ENCODE results near the gene COL18A1.
"Not testable (repeated sequence)": the region's sequence is repeated elsewhere in the genome, so short reads cannot be mapped to it uniquely, and the experiment has no call there.

Gene COL18A1

DNA sequence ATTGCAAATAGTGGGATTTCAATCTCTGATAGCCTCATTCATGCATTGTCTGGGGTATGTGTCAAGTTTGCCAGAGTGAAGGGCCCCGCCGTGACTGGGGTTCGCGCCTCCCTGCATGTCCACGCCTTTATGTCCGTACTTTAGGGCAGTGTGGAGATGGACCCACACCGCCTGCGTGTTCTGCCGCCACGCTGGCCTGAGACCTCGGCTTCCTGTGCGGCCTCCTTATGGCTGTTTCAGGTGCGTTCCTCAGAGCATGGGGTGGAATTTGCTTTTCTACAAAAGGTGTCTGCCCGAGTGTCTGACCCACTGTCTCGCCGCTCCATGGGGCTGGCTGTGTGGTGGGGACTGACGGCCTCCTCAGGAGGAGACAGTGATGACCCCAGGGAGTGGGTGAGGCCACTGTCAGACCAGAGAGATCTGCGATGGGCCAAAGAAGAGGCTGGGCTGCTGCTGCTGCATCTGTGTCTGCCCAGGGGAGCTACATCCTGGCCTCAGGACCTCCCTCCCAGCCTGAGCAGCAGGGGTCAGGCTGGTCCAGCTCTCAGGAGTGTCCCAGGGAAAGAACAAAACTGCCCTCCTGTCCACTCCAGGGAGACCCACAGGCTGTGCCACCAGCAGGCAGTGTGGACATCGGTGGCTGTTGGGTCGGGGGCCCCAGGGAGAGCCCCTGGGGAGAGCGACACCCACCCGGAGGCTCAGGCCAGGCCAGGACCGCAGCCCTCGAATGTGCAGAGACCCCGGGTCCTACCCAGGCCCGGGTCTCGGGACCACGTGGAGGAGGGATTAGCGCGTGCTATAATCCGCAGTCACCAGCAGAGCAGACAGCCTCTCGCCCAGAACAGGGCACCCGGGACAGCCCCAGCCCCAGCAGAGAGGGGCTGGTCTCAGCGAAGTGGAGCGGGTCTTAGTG, 147.1 kb downstream of the COL18A1 start:
- DNase-seq, result no peak

DNA sequence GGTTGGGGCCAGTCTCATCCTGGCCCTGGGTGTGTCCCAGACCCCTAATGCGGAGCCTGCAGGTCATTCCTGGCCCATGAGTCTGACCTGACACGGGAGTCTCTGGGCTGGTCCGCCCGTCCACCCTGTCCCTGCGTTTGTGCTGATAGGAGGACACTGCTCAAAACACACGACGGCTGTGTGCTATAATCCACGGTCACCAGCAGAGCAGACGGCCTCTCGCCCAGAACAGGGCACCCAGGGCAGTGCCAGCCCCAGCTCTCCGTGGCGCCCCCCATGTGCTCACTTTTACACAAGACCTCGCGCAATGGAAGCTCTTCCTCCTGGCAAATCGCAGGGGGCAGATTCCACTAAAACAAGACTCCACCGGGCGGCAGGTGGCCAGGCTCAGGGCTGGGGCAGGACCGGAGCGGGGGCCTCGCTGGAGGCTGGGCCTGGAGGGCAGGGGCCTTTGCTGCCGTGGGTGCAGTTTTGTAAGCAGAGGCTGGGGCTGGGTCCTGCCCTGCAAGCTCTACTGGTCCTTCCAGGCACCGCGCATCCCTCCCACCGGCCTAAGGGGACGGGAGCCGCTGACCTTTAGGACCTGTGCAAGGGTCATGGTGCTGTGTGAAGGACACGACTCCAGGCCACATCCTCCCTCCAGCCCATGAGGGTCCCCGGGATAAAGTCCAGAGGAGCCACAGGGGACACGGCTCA, 147.9 kb downstream of the COL18A1 start:
- no peak for DNase-seq

DNA sequence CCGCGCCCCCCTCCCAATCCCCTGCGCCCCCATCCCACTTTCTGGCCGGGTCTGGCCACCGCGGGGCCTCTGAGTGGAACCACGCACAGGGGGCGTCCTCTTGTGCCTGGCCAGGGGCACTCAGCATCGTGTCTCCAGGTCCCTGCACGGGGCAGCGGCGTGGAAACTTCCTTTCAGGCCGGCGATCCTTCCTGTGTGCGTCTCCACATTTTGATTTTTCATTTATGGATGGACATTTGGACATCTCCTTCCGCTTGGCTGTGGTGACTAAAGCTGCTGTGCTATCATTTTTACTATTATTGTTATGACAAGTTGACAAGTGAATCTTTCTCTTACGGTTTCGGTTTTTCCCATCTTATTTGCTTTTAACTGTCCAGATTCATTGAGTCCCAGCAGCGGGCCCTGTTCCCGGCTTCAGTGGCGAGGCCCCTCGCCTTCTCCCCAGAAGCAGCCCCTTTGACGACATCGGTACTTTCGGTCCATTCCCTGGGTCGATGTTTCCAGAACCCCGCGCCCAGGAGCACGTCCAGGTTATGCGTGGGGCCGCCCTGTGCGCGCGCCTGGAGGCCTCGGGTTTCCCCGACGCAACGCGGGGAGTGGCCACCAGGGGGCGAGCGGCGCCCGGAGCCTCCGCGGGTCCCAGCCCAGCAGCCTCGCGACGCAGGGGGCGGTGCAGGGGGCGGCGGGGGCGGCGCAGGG, 149.7 kb downstream of the COL18A1 start:
- no peak for DNase-seq

DNA sequence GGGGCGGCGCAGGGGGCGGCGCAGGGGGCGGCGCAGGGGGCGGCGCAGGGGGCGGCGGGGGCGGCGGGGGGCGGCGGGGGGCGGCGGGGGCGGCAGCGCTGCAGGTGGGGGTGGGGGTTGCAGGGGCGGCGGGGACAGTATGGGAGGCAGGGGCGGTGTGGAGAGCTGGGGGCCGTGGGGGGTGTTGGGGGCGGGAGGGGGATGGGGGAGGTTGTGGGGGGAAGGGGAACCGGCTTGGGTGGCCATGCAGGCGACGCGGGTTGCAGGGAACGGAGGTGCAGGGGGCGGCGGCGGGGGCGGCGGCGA, 150.2 kb downstream of the COL18A1 start:
- no peak for DNase-seq

DNA sequence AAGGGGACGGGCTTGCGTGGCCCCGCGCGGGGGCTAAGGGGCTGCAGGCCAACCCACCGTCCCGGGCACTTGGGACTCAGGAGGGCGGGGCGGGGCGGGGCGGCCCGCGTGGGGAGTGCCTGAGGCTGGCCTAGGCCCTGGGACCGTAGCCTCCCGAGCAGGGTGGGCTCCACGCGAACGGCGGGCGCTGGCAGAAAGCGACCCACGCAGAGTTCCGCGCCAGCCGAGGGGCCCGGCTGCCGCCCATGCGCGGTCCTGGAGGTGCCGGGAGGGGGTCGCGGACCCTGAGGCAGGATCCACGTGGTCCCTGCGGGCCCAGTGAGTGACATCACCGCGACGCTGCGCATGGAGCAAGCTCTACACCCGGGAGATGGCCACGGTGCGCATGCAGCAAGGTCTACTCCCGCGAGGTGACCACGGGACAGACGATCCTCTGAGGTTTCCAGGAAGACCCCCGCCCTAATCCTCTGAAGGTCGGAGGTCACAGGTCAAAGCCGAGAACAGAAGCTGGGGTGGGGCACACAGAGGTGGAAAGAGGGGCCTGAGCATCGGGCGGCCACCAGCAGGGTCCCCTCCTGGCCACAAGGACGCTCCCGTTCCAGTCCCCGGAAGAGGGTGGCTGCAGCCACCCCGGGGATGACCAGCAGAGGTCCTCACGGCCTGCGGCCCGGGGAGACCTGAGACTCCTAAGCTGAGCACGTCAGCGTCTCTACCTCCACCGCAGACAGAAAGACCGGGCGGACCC, 150.8 kb downstream of the COL18A1 start:
- no peak for DNase-seq

DNA sequence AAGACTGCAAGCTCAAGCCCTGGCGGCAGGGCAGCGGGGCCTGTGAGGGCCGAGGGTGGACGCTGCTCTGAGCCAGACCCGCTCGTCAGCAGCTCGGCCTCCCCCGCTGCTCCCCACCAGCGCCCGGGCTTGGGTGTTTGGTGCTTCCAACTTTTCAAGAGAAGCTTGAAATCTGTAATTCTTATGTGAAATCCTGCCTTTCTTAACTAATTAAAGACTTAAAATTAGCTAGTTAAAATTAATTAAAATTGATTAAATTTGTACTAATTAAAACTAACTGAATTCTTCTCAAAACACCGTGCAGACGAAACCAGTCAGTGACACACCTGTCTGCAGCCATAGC, 151.3 kb downstream of the COL18A1 start:
- DNase-seq, result no peak

DNA sequence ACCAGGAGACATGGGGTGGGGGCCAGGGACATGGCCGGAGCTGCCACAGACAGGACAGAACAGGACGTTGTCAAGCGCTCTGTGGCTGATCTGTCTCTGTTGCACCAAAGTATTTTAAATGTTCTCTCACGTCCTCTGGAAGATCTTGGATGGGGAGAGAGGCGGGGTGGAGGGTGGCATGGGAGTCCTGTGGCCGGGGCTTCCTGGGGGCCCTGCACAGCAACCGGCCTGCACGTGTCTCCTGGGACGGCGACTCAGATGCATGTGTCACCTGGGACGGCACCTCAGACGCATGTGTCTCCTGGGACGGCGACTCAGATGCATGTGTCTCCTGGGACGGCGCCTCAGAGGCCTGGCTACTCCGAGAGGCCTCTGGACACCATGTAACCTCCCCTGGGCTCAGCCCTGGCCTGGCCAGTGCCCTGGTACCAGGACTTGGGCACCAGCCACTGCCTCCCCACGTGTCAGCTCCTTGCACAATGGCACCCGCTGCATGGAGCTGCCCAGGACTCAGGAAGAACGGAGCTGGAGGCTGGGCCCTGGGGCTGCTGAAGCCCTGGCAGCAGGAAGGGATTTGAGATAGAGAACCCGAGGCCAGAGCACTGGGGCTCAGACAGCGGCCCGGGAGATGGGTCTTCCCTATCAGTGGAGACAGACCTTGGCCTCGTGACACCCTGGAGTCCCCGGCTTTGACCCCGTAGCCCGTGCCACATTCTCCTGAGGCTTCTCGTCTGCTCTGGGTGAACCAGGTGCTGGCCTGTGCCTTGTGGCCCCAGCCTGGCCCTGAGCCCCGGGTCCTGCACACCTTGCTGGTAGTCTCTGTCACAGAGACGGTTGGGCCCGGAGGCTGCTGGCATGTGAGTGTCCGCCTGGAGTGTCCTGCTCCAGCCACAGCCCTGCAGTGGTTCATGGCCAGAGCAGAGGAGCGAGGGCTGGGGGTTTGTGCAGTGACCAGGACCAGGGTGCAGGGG, 152.0 kb downstream of the COL18A1 start:
- no peak for DNase-seq

DNA sequence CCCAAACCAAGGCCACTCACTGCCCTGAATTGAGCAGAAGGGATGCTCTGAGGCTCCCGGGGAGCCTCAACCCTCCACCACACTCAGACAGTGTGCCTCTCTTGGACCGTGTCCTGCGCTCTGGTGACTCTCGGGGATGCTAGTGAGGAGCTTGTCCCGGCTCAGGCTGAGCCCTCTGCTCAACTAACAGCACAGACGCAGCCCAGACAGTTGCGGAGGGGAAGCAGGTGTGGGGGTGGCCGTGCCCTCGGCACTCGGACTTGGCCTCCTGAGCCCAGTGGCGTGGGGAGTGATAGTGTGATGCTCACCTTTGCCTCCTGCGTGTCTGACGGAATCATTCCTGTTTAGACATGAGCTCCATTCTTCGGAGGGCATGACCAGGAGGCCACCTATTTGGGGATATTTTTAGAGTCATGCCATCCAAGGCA, 152.7 kb downstream of the COL18A1 start:
- DNase-seq, result no peak

DNA sequence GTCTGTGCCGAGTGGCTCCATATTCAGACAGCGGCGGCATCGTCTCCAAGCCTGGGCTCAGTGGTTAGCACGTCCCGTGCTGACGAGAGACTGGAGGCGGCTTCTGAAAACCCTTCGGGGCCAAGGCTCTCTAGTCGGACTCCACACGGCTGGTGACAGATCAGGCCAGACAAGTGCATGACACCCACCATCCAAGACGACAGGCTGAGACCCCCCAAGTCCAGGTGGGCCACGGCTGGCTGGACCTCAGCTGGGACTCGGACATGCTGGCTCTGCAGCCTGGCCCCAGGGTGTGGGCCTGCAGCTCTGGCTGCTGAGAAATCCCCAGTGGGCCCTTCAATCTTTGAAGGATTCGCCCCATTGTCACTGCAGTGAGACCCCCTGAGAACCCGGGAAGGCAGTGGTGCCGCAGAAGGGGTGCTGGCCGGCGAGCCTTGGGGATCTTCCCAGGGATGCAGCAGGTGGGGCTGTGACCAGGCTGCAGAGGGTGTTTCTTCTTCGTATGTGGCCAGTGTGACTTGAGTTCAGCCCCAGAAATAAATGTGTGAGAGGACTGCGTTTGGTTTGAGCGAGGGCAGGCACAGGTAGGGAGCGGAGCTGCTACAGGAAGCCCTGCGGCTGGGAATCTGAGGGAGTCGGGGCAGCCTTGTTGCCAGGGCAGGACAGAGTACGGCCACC, 153.2 kb downstream of the COL18A1 start:
- DNase-seq, result no peak

DNA sequence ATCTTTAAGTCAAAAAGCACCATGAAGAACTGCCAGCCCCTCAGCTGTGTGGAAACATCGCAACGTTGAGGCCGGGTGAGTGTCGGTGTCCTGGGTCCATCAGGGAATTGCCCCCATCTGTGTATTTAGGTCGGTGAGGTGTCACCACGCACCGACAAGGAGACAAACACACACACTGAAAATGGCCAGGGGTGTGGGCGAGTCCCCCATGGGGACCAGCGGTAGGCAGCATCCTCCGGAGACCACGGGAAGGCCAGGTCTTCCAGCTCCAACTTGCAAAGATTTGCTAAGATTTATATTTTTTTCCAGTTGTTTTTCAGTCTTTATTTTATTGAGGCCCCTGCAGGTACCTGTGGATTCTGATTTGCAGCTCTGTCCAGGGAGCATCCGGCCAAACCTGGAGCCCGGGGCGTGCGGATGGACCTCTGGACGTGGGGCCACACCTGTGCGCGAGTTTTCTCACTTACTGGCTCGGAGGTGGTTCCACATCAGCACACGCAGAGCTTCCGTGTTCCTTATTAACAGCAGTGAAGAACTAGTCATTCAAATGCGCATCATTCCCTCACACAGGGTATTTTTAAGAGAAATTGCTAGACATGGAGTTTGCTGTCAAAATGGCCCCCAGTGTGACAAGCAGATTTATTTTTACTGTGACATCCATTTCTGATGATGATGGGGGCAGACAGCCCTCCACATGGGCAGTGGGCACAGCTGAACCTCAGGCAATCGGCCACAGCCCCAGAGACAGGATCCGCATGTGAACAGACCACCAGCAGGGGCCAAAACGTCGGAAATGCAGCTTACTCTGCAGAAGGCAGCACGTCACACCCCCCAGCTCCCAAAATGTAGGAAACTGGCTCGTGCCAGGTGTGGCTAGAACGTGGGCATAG, 154.5 kb downstream of the COL18A1 start:
- no peak for DNase-seq

DNA sequence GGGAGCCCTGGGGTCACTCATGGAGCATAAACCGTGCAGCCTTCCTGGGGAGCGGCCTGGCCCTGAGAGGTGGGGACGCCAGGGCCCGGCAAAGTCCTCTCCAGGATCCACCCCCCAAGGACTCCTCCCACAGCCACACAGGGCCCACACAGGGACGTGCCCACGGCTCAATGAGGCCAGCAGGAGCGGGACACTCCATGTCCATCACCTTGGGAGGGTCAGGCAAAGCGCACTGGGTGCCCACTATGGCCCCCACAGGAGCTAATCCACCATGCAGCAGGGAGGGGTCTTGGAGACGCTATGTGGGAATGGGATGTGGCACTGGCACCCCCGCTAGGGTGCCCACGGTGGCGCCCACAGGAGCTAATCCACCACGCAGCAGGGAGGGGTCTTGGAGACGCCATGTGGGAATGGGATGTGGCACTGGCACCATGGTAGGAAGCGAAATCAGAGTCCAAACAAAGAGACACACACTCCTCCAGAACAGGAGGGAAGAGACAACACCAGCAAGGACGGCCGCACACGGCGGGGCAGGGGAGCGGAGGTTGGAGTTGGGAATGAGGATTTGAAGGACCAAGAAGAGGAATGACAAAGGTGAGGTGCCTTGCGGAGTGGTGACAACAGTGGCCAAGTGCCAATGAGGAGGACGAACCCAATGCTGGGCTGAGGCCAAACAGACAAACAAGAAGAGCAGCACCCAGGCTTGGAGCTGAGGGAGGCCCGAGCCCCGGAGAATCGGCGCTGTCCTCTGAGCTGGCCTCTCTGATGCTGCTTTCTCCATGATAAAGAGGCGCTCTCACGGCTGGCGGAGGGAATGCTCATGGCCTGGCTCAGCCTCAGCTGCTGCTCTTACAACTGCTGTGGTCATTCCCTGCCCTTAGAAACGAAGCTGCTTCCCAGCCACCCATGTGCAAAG, 155.4 kb downstream of the COL18A1 start:
- DNase-seq, result no peak

DNA sequence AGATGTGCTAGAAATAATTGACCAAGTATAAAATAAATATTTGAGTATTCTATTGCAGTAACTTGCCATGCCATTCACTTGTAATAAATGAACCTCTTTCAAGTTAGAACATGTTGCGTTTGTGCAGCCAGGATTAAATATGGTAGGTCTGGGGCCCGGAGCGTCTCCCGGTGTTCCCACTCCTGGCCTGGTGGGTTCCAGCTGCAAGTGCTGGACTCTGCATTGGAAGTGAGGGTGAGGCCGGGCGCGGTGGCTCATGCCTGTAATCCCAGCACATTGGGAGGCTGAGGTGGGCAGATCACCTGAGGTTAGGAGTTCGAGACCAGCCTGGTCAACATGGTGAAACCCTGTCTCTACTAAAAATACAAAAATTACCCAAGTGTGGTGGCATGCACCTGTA, 156.3 kb downstream of the COL18A1 start:
- DNase-seq, result not testable (repeated sequence)

DNA sequence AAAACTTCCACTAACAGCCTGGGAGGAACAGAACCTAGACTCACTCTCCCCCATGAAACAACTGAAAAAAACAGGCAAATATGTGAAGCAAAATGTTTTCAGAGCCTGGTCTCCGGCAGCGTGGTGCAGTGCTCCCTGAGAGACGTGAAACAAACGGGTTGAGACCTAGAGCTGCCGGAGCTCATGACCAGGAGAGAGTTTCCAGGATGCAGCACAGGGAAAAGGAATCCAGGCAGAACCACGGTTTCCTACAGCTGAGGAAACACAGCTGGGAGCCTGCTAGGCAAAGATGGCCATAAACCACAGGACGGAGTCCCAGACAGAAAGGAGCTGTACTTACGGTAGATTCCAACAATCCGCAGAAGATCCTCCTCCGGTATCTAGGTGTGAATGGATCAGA, 157.4 kb downstream of the COL18A1 start:
- no peak for DNase-seq

DNA sequence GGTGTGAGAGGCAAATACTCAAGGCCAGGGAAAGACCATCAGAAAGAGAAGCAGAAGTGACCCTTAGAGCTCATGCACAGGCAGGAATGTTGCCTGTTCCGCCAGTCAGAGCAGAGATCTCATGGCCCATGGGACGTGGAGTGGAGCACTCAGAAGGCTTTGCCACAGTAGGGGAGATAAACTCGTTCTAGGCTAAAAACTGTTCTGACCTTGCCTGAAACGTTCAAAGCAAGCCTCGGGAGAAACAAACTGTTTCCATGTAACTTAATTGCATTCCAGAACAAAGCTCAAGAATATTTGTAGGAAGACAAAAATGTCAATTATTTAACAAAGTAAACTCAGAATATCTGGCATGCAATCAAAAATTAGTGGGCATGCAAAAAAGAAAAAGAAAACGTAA, 158.0 kb downstream of the COL18A1 start:
- no peak for DNase-seq

Data from NCI-H1436 treated with DMSO at 0.1 percent for 48 hours (cell line).